Stomach (tissue), 4 donors: ENCODE data around the gene CHD9NB.

Experiments
- EP300 ChIP-seq: sonication (generic); formaldehyde crosslinking; IDR thresholded peaks from one replicate; pipeline ENCODE4 v1.6.1; 2017; ENCODE audit warnings: antibody characterized with exemption
- POLR2A ChIP-seq, 4 donors: fragments of 450-650 bp; IDR thresholded peaks; one replicate each; pipeline ENCODE4 v1.6.1; 2016; ENCODE audit warnings: antibody characterized with exemption in 4 of 4, control low read depth in 2 of 4, mild to moderate bottlenecking in 1 of 4, moderate library complexity in 1 of 4
- TF ChIP-seq, protein P1 (sequence below), 7 experiments: fragments of 450-650 bp in 4 of 7; fragments of 200-600 bp in 3 of 7; sonication (generic) in 3 of 7; IDR thresholded peaks; one replicate each; pipeline ENCODE4 v1.5.1; 2016 to 2019; ENCODE audit warnings: antibody characterized with exemption in 7 of 7, control low read depth in 2 of 7, mild to moderate bottlenecking in 1 of 7

- no peak for TF ChIP-seq EP300
- TF ChIP-seq POLR2A (IDR thresholded peaks at IDR 0.05) = no peak
- TF ChIP-seq, protein P1, sequence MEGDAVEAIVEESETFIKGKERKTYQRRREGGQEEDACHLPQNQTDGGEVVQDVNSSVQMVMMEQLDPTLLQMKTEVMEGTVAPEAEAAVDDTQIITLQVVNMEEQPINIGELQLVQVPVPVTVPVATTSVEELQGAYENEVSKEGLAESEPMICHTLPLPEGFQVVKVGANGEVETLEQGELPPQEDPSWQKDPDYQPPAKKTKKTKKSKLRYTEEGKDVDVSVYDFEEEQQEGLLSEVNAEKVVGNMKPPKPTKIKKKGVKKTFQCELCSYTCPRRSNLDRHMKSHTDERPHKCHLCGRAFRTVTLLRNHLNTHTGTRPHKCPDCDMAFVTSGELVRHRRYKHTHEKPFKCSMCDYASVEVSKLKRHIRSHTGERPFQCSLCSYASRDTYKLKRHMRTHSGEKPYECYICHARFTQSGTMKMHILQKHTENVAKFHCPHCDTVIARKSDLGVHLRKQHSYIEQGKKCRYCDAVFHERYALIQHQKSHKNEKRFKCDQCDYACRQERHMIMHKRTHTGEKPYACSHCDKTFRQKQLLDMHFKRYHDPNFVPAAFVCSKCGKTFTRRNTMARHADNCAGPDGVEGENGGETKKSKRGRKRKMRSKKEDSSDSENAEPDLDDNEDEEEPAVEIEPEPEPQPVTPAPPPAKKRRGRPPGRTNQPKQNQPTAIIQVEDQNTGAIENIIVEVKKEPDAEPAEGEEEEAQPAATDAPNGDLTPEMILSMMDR (IDR thresholded peaks at IDR 0.05) = no peak
Measured at GRCh38 chr16:53067675-53068074, 15.0 kb upstream of the CHD9NB start.
